PC-9 (cell line): ENCODE data around the gene XYLB. TPM values are rescaled to one million over a fixed set of nuclear protein-coding genes. Genes with fewer than 3 reads are reported as not detected.

Source experiments
- BruUV-seq: library from RNA; stranded (reverse); fragments of 400-500 nt; replicated peaks from 2 replicates; lab custom pipeline; 2021; lab: Mats Ljungman, UMichigan
- CTCF ChIA-PET: fragments of 300-600 bp; sonication (Branson Sonifier 250); formaldehyde crosslinking; loops from one replicate; lab custom pipeline; 2022; ENCODE audit warnings: antibody characterized with exemption; lab: Charles Lee
- POLR2A ChIA-PET: fragments of 300-600 bp; sonication (Branson Sonifier 250); formaldehyde crosslinking; loops from one replicate; lab custom pipeline; 2022; ENCODE audit warnings: antibody characterized with exemption; ENCODE audit not compliant: unreplicated experiment; lab: Charles Lee
- DNase-seq, 2 experiments: peaks; one replicate each; pipeline versions ENCODE4 v3.0.0 to v3.0.0-alpha.2; 2015 to 2022; ENCODE audit warnings: mixed read lengths in 1 of 2
- H2AFZ ChIP-seq: fragments of 200-600 bp; sonication (generic); 2 replicates; pipeline ENCODE4 v1.8.1; 2017; ENCODE audit warnings: antibody characterized with exemption
- H3F3A ChIP-seq: fragments of 200-600 bp; sonication (generic); 2 replicates; pipeline ENCODE4 v1.8.1; 2017; ENCODE audit warnings: antibody characterized with exemption, mild to moderate bottlenecking, low read depth; ENCODE audit not compliant: insufficient read depth
- H3K27ac ChIP-seq: fragments of 200-600 bp; sonication (generic); 2 replicates; pipeline ENCODE4 v1.6.1; 2016; ENCODE audit warnings: mixed run types
- H3K27me3 ChIP-seq: fragments of 200-600 bp; sonication (generic); 2 replicates; pipeline ENCODE4 v1.6.1; 2016; ENCODE audit warnings: low read depth, mixed run types; ENCODE audit not compliant: insufficient read depth
- H3K36me3 ChIP-seq: fragments of 200-600 bp; sonication (generic); 2 replicates; pipeline ENCODE4 v1.6.1; 2016; ENCODE audit warnings: low read depth, mixed run types
- H3K4me1 ChIP-seq: fragments of 200-600 bp; sonication (generic); replicated peaks from 2 replicates; pipeline ENCODE4 v1.6.1; 2016; ENCODE audit warnings: mixed run types; ENCODE audit not compliant: insufficient read depth
- H3K4me2 ChIP-seq: fragments of 200-600 bp; sonication (generic); 2 replicates; pipeline ENCODE4 v1.6.1; 2017; ENCODE audit warnings: mixed run types
- H3K4me3 ChIP-seq: fragments of 200-600 bp; sonication (generic); 2 replicates; pipeline ENCODE4 v1.6.1; 2016; ENCODE audit warnings: mixed run types
- H3K79me2 ChIP-seq: fragments of 200-600 bp; sonication (generic); 2 replicates; pipeline ENCODE4 v1.6.1; 2017; ENCODE audit warnings: low read depth, mixed run types
- H3K9me2 ChIP-seq: fragments of 200-600 bp; sonication (generic); 2 replicates; pipeline ENCODE4 v1.8.1; 2017; ENCODE audit warnings: mild to moderate bottlenecking; ENCODE audit not compliant: insufficient read depth
- H3K9me3 ChIP-seq: fragments of 200-600 bp; sonication (generic); 2 replicates; pipeline ENCODE4 v1.8.1; 2016; ENCODE audit warnings: low read depth; ENCODE audit not compliant: insufficient read depth
- H4K20me1 ChIP-seq: fragments of 200-600 bp; sonication (generic); 2 replicates; pipeline ENCODE4 v1.8.1; 2017; ENCODE audit not compliant: insufficient read depth
- EZH2 ChIP-seq: fragments of 200-600 bp; sonication (generic); IDR thresholded peaks from 2 replicates; pipeline ENCODE4 v1.8.0; 2017; ENCODE audit warnings: antibody characterized with exemption, low read depth
- intact Hi-C: fragments of 100-400 bp; cut with micrococcal nuclease; formaldehyde crosslinking; loops from one replicate; pipeline ENCODE4 v1.10.0; 2022; ENCODE audit not compliant: unreplicated experiment
- total RNA-seq: library from RNA; stranded (reverse); gene quantifications from 2 replicates; pipeline ENCODE4 v1.2.3, GENCODE V29; 2021
- TF ChIP-seq, protein P1 (sequence below): fragments of 200-600 bp; sonication (generic); conservative IDR thresholded peaks from 2 replicates; pipeline ENCODE4 v1.6.1; 2017; ENCODE audit warnings: mixed run types, antibody characterized with exemption, mild to moderate bottlenecking, moderate library complexity

Gene XYLB
- total RNA-seq, 1 experiment from 2014 or later: 2.4 TPM

GRCh38 chr3:38366082-38366481 lies 19.5 kb downstream of the XYLB start:
- ChIA-PET CTCF (no interaction called here), POLR2A (no interaction called here)
- no peaks in the 10 kb centered on the region for H3K9me3 ChIP-seq
- BruUV-seq: no TSS peak
- no peaks in the 10 kb centered on the region for H3K36me3 ChIP-seq
- no peaks in the 10 kb centered on the region for H4K20me1 ChIP-seq
- H3K4me2 ChIP-seq: no peak overlapping the region
- no peaks in the 10 kb centered on the region for H3K4me1 ChIP-seq
- H3K79me2 ChIP-seq: no peaks in the 10 kb centered on the region
- no peaks in the 10 kb centered on the region for H3K9me2 ChIP-seq
- H3K27me3 ChIP-seq: no peaks in the 10 kb centered on the region
- no peak for DNase-seq
- H3K27ac ChIP-seq: no peak overlapping the region
- no peaks in the 10 kb centered on the region for H3F3A ChIP-seq
- TF ChIP-seq EZH2: no peak
- TF ChIP-seq, protein P1, sequence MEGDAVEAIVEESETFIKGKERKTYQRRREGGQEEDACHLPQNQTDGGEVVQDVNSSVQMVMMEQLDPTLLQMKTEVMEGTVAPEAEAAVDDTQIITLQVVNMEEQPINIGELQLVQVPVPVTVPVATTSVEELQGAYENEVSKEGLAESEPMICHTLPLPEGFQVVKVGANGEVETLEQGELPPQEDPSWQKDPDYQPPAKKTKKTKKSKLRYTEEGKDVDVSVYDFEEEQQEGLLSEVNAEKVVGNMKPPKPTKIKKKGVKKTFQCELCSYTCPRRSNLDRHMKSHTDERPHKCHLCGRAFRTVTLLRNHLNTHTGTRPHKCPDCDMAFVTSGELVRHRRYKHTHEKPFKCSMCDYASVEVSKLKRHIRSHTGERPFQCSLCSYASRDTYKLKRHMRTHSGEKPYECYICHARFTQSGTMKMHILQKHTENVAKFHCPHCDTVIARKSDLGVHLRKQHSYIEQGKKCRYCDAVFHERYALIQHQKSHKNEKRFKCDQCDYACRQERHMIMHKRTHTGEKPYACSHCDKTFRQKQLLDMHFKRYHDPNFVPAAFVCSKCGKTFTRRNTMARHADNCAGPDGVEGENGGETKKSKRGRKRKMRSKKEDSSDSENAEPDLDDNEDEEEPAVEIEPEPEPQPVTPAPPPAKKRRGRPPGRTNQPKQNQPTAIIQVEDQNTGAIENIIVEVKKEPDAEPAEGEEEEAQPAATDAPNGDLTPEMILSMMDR: no peak
- H2AFZ ChIP-seq: no peak overlapping the region
- intact Hi-C loops: no loop called here
- no peak overlapping the region for H3K4me3 ChIP-seq

GRCh38 chr3:38367779-38368178 lies 21.2 kb downstream of the XYLB start:
- ChIA-PET POLR2A (no interaction called here), CTCF (no interaction called here)
- Histone ChIP-seq H3K9me2 (no peaks in the 10 kb centered on the region), H3K4me3 (no peak overlapping the region), H4K20me1 (no peaks in the 10 kb centered on the region), H3K9me3 (no peaks in the 10 kb centered on the region), H3K36me3 (no peaks in the 10 kb centered on the region), H3K27me3 (no peaks in the 10 kb centered on the region), H3F3A (no peaks in the 10 kb centered on the region), H3K4me1 (no peaks in the 10 kb centered on the region), H3K4me2 (no peak overlapping the region), H3K79me2 (no peaks in the 10 kb centered on the region), H2AFZ (no peak overlapping the region), H3K27ac (no peak overlapping the region)
- DNase-seq: no peak
- TF ChIP-seq, protein P1: no peak
- no peak for TF ChIP-seq EZH2
- no TSS peak for BruUV-seq
- intact Hi-C loops: no loop called here

DNA sequence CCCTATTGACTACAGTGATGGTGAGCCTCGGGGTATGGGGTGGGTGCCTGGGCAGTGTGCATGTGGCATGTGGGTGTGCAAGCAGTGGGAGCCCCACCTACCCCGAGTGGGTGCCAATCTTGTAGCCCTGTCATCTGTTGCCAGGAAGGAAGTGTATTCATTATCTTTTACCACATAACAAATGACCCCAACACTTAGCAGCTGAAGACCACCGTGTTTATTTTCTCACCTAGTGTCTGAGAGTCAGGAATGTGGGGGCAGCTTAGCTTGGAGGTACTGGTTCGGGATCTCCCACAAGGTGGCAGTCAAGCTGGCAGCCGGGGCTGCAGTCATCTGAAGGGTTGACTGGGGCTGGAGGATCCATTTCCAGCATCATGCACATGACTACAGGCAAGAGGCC lies 21.7 kb downstream of the XYLB start:
- H3K4me1 ChIP-seq: no peaks in the 10 kb centered on the region
- no peak overlapping the region for H2AFZ ChIP-seq
- no peak overlapping the region for H3K4me3 ChIP-seq
- no peak overlapping the region for H3K27ac ChIP-seq
- DNase-seq: no peak
- POLR2A ChIA-PET: no interaction called here
- no peaks in the 10 kb centered on the region for H3F3A ChIP-seq
- TF ChIP-seq EZH2: no peak
- TF ChIP-seq, protein P1: no peak
- BruUV-seq: no TSS peak
- intact Hi-C loops: no loop called here
- H3K4me2 ChIP-seq: no peak overlapping the region
- no peaks in the 10 kb centered on the region for H4K20me1 ChIP-seq
- H3K27me3 ChIP-seq: no peaks in the 10 kb centered on the region
- no peaks in the 10 kb centered on the region for H3K9me3 ChIP-seq
- H3K9me2 ChIP-seq: no peaks in the 10 kb centered on the region
- H3K79me2 ChIP-seq: no peaks in the 10 kb centered on the region
- CTCF ChIA-PET: no interaction called here
- H3K36me3 ChIP-seq: no peaks in the 10 kb centered on the region
